GM12874 (cell line): Measurements from ENCODE around the gene CACNA2D1.

Experiments
- TF ChIP-seq, protein P1 (sequence below): IDR thresholded peaks from 2 replicates; pipeline ENCODE4 v1.5.1; 2011; ENCODE audit warnings: low read depth, mild to moderate bottlenecking, control low read depth, low read length, moderate library complexity; ENCODE audit not compliant: insufficient read depth

CACNA2D1 gene

DNA sequence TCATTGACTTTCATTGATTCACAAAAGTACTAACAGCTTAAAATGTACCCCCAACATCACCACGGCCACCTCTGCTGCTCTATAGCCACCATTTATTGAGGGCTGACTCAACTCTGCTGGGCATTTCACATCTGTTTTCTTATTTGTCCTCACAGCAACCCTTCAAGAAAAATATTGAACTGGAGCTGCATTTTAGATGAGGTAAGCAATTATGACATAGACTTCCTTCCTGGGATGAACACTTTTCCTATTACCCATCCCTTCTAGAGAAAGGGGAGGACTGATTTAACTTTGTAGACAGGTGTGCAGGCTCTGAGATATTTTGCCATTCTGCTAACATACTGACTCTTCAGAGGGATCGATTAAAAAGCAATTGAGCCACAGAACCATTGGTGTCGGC, 217.4 kb downstream of the CACNA2D1 start:
- TF ChIP-seq, protein P1, sequence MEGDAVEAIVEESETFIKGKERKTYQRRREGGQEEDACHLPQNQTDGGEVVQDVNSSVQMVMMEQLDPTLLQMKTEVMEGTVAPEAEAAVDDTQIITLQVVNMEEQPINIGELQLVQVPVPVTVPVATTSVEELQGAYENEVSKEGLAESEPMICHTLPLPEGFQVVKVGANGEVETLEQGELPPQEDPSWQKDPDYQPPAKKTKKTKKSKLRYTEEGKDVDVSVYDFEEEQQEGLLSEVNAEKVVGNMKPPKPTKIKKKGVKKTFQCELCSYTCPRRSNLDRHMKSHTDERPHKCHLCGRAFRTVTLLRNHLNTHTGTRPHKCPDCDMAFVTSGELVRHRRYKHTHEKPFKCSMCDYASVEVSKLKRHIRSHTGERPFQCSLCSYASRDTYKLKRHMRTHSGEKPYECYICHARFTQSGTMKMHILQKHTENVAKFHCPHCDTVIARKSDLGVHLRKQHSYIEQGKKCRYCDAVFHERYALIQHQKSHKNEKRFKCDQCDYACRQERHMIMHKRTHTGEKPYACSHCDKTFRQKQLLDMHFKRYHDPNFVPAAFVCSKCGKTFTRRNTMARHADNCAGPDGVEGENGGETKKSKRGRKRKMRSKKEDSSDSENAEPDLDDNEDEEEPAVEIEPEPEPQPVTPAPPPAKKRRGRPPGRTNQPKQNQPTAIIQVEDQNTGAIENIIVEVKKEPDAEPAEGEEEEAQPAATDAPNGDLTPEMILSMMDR: no peak

- TF ChIP-seq, protein P1: no peak
These were observed 219.0 kb downstream of the CACNA2D1 start for GRCh38 chr7:82224529-82224928.

DNA sequence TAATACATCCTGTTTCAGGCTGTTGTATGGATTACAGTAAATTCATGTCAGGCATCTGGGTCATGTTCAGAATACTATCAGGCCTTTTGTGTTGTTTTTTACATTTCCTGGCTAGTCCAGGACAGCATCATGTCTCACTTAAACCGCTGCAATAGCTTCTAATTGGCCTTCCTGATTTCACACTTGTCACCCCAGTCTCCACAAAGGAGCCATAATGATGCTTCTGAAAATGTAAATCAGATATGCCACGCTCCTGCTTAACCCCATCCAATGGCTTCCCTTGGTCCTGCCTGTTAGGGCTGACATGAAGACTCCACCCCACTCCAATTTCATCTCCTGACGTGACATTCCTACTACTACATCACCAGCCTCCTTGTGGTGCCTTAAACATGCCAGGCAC, 220.0 kb downstream of the CACNA2D1 start:
- TF ChIP-seq, protein P1: no peak

GRCh38 chr7:82221152-82221674, 222.4 kb downstream of the CACNA2D1 start:
- TF ChIP-seq, protein P1: no peak

DNA sequence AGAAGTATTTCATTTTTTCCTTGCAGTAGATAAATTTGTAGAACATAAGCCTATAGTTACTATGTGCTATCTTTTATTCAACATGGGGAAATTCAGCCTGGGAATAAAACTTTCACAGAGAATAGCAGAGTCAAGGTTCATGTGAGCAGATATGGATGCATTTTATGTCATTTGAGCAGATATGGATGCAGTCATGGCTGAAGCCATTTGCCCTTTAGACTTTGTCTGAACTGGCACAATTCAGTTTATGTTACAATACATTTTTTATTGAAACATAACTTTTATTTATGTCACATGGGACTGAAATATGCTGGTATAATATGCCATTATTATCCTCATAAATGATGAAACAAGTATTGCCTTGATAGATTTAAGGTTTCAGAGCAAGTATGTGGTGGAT, 231.1 kb downstream of the CACNA2D1 start:
- TF ChIP-seq, protein P1: no peak

DNA sequence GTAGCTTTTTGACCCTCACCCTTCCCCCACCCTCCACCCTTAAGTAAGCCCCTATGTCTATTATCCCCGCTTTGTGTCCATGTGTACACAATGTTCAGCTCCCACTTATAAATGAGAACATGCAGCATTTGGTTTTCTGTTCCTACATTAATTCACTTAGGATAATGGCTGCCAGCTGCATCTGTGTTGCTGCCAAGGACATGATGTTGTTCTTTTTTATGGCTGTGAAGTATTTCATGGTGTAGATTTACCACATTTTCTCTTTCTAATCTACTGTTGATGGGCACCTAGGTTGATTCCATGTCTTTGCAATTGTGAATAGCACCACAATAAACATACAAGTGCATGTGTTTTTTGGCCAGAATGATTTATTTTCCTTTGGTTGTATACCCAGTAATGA, 232.2 kb downstream of the CACNA2D1 start:
- TF ChIP-seq, protein P1: no peak

GRCh38 chr7:82210416-82211184, 233.0 kb downstream of the CACNA2D1 start:
- TF ChIP-seq, protein P1: no peak
